HPDE6-E6E7 (cell line): ENCODE measurements around the gene TASOR2.

Source experiments
- DNase-seq: peaks from one replicate; pipeline ENCODE4 v3.0.0; 2011; ENCODE audit warnings: missing footprints; ENCODE audit errors: extremely low spot score

The TASOR2 gene

GRCh38 chr10:5683065-5683464 lies 1.6 kb upstream of the TASOR2 start:
- no peak for DNase-seq

DNA sequence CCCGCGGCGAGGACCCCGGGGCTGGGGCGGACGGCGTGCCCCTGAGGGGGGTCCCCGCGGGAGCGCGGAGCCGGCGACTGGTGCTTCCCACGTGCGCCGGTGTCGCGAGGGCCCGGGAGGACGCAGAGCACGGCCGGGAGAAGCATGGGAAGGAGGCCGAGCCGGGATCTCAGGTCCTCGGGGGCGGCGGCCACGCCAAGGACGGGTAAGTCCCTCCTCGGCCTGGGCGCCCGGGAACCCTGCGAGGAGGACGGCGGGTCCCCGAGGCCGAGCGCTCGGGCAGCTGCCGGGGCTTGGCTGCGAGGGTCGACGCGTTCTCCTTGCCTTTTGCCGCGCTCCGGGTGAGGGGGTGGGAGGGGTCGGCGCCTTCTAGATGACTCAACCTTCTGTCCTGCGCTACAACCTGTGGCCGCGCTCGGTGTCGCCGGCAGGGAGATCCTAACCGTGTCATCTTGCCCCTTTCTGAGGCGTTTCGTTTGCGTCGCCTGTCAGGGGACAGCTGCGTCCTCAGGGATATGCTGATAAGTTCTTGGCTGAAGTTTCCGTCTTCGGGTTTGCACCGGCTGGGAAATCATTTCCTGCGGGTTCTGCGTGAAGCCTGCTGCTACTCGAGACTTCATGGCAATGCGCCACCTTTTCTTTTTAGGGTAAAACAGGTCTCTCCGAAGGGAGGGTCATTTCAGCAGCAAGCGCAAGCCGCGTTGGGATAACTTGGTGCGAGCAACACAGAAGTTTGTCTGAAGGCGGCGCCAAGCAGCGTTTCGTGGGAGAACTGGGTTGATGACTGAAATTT lies 529 bp downstream of the TASOR2 start:
- no peak for DNase-seq

DNA sequence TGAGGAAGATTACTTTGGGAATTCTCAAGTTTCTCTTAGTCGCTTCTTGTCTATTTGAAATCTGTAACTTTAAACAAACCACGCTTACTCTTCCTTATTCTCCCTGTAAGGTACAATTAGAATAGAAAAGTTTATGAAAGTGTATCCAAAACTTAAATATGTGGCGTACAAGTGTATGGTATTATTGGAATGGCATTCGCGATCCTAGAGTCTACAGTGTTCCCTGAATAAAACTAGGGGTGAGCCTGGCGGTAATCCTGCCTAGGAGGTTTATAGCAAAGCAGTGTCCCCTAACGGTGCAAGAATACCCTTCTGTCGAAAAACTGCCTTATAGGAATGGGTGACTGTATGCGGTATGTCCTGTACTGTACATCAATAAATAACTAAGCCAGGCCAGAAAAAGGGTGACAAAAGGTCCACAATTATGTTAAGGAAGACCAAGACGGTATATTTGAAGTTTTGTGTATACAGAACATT lies 1.2 kb downstream of the TASOR2 start:
- DNase-seq = no peak

DNA sequence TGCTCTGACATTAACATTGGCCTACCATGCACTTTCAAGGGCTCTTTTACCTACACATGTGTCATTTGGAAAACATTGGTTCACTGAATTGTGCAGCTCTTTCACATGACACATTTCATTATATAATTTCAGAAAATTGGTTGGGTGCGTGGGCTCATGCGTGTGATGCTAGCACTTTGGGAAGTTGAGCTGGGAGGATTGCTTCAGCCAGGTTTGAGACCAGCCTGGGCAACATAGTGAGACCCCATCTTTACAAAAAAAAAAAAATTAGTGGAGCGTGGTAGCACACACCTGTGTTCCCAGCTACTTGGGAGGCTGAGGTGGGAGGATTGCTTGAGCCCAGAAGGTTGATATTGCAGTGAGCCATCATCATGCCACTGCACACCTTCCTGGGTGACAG lies 3.9 kb downstream of the TASOR2 start:
- DNase-seq = no peak

- DNase-seq = no peak
Observed at GRCh38 chr10:5691786-5692185, 7.1 kb downstream of the TASOR2 start.

DNA sequence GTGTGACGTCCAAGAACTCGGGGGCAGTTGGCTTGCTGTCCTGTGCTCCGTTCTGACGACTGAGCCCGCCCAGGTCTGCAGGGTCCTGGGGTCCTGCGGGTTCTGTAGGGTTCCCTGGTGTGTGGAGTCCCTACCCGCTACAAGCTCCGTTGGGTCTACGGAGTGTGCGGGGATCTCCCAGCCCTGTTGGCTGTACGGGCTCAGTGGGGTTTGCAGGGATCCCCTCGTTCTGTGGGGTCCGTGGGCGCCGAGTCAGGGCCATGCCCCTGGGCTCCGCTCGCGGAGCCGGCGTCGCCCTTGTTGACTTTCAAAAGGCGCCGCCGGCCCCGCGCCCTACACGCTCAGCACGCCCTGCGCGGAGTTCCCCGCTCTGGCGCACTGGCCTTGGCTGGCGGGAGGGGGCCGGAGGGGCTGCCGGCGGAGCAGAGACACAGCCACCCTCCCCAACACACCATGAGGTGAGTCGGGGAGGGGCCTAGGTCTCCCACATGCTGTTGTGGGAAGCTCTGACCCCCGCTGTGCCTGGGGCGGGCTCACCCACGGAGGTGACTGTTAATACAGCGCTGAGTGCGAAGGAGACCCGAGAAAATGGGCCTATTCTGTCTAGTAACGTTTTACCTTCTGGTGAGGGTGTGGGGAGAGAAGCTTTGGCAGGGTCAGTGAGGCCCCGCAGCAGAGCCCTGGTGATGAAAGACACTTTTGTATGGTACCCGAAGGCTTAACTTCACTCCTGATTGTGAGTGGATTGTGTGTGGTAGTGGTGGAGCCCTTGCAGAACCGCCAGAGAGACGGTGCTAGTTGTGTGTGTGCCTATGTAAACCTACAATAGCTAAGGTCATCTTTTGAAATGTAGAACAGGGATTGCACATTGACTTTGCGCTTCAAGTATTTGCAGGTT lies 8.1 kb downstream of the TASOR2 start:
- no peak for DNase-seq

GRCh38 chr10:5694573-5694972 lies 9.9 kb downstream of the TASOR2 start:
- no peak for DNase-seq

- no peak for DNase-seq
Observed at GRCh38 chr10:5697342-5697741, 12.7 kb downstream of the TASOR2 start.

DNA sequence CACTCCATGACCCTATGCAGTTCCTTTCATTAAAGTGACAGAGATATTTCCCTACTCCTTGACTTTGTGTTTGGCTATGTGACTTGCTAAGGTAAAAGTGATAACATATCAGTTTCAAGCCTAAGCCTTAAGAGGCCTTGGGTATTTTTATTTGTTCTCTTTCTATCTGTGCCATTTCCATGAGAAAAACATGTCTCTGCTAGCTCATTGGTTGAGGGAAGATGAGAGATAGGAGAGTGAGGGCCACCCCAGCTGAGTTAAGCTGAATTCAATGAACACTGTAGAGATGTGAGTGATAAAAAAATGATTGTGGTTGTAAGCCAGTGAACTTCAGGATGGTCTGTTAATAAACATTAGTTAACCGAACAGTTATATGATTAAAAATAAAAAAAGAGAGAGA lies 13.4 kb downstream of the TASOR2 start:
- no peak for DNase-seq

DNA sequence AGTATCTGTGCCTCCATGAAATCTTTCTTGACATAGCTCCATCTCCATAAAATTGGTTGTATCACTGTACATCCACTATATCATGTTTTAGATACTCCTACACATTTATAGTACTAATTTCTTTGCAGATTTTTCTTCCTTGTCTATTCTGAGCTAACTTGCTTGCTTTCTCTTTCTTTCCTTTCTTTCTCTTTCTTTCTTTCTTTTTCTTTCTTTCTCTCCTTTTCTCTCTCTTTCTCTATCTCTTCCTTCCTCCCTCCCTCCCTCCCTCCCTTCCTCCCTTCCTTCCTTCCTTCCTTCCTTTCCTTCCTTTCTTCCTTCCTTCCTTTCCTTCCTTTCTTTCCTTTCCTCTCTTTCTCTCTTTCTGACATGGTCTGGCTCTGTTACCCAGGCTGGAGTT lies 23.7 kb downstream of the TASOR2 start:
- DNase-seq = no peak

GRCh38 chr10:5709865-5710264 lies 25.2 kb downstream of the TASOR2 start:
- no peak for DNase-seq

GRCh38 chr10:5710859-5711258 lies 26.2 kb downstream of the TASOR2 start:
- no peak for DNase-seq

DNA sequence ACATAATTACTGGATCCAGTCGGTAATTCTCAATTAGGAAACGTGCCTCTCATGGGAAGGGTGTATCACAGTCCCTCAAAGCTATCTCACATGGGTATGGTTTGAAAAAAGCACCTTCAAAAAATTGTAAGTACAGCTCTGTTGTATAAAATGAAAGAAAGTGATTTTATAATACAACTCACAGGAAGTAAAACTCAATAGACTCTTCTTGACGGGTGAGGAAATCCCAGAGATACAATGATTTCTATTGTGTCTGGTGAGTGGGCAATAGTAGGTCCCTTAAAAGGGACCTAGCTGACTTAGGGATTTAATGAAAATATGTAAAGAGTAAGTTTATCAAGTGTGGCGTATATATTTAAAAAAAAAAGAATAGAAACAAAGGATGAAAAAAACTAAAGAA lies 27.0 kb downstream of the TASOR2 start:
- no peak for DNase-seq

DNA sequence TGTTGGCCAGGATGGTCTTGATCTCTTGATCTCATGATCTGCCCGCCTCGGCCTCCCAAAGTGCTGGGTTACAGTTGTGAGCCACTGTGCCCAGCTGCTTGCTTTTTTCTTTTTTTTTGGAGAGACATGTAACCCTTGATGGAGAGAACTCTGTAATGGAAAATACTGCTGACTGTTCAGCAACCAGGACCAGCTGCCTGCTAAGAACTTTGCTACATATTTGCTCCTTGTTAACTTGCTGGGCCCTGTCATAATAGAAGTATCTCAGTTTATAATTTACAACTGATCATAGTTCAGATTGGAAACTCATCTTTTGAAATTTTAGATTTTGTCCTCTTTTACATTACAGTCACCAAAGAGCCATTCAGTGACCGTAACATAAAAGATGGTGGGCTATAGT lies 34.9 kb downstream of the TASOR2 start:
- no peak for DNase-seq

DNA sequence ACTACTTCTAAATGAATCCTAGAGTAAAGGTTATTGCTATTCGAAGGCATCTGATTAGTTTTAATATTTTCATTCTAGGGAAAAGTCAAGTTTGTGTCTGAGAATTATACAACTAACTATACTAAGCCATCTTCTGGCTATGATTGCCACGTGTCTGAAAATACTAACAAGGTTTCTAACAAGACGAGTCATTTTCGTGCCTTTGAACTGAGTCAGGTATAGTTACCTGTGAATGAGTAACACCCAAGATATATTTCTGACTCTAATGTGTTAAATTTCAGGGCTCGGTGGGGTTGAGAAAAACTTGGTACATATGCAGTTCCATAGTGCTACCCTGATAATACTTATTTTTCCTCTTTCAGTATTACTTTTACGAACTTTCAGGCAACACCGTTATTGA lies 35.5 kb downstream of the TASOR2 start:
- peak; percentile 17 for DNase-seq

- no peak for DNase-seq
Observed at GRCh38 chr10:5723692-5724091, 39.1 kb downstream of the TASOR2 start.

DNA sequence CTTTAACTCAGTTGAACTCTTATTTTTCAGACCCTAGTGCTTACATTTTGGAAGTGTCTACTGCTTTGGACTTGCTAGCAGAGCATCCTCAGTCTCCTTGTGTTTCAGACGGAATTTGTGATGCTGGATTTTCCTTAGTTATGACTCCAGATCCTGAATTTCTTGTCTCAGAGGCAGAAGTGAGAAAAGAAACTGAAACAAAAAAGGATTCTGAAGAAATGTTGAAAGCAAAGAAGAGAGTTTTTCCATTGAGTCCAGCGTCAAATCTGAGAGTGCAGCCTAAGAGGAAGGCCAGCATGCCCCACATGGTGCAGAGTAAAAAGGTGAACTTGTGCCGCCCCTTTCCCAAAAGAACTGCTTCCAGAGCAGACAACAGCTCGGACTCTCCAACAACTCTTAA lies 46.1 kb downstream of the TASOR2 start:
- no peak for DNase-seq

DNA sequence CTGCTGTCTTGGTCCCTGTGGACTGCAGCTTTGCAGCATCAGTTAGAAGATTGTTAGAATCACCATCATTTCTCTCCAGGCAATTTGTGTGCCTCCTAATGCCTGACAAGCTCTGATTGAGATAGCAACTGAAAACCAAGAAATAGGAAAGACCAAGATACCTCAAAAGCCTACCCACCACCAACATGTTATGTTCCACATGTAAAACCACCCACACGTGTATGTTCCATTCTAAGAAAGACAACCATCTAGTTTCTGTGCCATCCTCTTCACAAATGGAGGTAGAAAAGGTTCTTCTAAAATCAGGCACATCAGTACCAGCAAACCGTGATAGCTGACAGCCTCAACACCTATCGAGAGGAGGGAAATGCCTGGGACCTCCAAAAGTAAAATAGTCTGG lies 46.9 kb downstream of the TASOR2 start:
- DNase-seq = no peak

DNA sequence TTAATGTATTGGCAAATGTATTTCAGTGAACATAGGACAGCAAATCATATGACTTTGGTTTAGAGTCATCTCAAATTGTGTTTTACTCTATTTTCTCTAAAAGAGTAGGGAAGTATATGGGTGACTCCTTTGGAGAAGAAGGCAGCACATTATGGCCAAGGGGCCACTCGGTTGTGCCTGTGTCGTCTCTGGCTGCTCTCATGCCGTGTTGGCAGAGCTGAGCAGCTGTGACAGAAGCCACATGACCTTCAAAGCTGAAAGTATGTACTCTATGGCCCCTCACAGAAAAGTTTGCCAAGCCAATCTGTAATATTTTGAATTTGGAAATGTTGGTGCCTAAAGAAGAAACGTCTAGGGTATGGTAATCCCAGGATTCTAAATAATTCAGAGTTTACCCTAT lies 47.5 kb downstream of the TASOR2 start:
- DNase-seq = no peak
